Parathyroid adenoma (tissue), 2 donors: ENCODE data around the gene EFNA5.

Experiments used
- H2AFZ ChIP-seq: fragments of 300-600 bp; sonication (generic); one replicate; pipeline ENCODE4 v1.7.0; 2017; ENCODE audit warnings: antibody characterized with exemption, mild to moderate bottlenecking
- H3K27ac ChIP-seq: fragments of 300-600 bp; sonication (generic); one replicate; pipeline ENCODE4 v1.7.0; 2017
- H3K27me3 ChIP-seq: fragments of 300-600 bp; sonication (generic); one replicate; pipeline ENCODE4 v1.7.0; 2017; ENCODE audit warnings: low read length; ENCODE audit not compliant: control insufficient read depth, insufficient read depth
- H3K36me3 ChIP-seq: fragments of 300-600 bp; sonication (generic); one replicate; pipeline ENCODE4 v1.7.0; 2017; ENCODE audit warnings: low read length; ENCODE audit not compliant: control insufficient read depth, insufficient read depth
- H3K4me1 ChIP-seq: fragments of 300-600 bp; sonication (generic); one replicate; pipeline ENCODE4 v1.7.0; 2017; ENCODE audit warnings: control low read depth
- H3K4me2 ChIP-seq: fragments of 300-600 bp; sonication (generic); one replicate; pipeline ENCODE4 v1.7.0; 2017; ENCODE audit warnings: low read length
- H3K4me3 ChIP-seq: fragments of 300-600 bp; sonication (generic); one replicate; pipeline ENCODE4 v1.7.0; 2017; ENCODE audit warnings: low read depth, low read length
- H3K79me2 ChIP-seq: fragments of 300-600 bp; sonication (generic); one replicate; pipeline ENCODE4 v1.7.0; 2017; ENCODE audit warnings: control low read depth
- H3K9ac ChIP-seq: fragments of 300-600 bp; sonication (generic); one replicate; pipeline ENCODE4 v1.7.0; 2017; ENCODE audit warnings: mild to moderate bottlenecking
- H3K9me3 ChIP-seq: fragments of 300-600 bp; sonication (generic); one replicate; pipeline ENCODE4 v1.7.0; 2017; ENCODE audit warnings: low read length; ENCODE audit not compliant: control insufficient read depth
- TF ChIP-seq, protein P1 (sequence below): fragments of 300-600 bp; sonication (generic); IDR thresholded peaks from one replicate; pipeline ENCODE4 v1.7.0; 2017; ENCODE audit warnings: antibody characterized with exemption, mild to moderate bottlenecking
- donor health status: primary hyperparathyroidism.

The EFNA5 gene

GRCh38 chr5:107558823-107559375 lies 111.8 kb downstream of the EFNA5 start:
- Histone ChIP-seq H3K36me3 (no peaks in the 10 kb centered on the region), H2AFZ (no peak overlapping the region), H3K79me2 (no peaks in the 10 kb centered on the region), H3K9me3 (no peaks in the 10 kb centered on the region), H3K4me1 (no peaks in the 10 kb centered on the region), H3K9ac (no peak overlapping the region), H3K27me3 (no peaks in the 10 kb centered on the region), H3K4me2 (no peak overlapping the region), H3K27ac (no peak overlapping the region), H3K4me3 (no peak overlapping the region)
- TF ChIP-seq, protein P1, sequence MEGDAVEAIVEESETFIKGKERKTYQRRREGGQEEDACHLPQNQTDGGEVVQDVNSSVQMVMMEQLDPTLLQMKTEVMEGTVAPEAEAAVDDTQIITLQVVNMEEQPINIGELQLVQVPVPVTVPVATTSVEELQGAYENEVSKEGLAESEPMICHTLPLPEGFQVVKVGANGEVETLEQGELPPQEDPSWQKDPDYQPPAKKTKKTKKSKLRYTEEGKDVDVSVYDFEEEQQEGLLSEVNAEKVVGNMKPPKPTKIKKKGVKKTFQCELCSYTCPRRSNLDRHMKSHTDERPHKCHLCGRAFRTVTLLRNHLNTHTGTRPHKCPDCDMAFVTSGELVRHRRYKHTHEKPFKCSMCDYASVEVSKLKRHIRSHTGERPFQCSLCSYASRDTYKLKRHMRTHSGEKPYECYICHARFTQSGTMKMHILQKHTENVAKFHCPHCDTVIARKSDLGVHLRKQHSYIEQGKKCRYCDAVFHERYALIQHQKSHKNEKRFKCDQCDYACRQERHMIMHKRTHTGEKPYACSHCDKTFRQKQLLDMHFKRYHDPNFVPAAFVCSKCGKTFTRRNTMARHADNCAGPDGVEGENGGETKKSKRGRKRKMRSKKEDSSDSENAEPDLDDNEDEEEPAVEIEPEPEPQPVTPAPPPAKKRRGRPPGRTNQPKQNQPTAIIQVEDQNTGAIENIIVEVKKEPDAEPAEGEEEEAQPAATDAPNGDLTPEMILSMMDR = no peak

- Histone ChIP-seq H3K4me1 (no peaks in the 10 kb centered on the region), H3K27ac (no peak overlapping the region), H3K9ac (no peak overlapping the region), H3K9me3 (no peaks in the 10 kb centered on the region), H3K79me2 (no peaks in the 10 kb centered on the region), H2AFZ (no peak overlapping the region), H3K4me3 (no peak overlapping the region), H3K36me3 (no peaks in the 10 kb centered on the region), H3K4me2 (no peak overlapping the region), H3K27me3 (no peaks in the 10 kb centered on the region)
- TF ChIP-seq, protein P1 = no peak
Measured at GRCh38 chr5:107557051-107557658, 113.6 kb downstream of the EFNA5 start.

GRCh38 chr5:107556575-107556974 lies 114.2 kb downstream of the EFNA5 start:
- Histone ChIP-seq H3K9ac (no peak overlapping the region), H3K9me3 (no peaks in the 10 kb centered on the region)
- TF ChIP-seq, protein P1 = no peak

DNA sequence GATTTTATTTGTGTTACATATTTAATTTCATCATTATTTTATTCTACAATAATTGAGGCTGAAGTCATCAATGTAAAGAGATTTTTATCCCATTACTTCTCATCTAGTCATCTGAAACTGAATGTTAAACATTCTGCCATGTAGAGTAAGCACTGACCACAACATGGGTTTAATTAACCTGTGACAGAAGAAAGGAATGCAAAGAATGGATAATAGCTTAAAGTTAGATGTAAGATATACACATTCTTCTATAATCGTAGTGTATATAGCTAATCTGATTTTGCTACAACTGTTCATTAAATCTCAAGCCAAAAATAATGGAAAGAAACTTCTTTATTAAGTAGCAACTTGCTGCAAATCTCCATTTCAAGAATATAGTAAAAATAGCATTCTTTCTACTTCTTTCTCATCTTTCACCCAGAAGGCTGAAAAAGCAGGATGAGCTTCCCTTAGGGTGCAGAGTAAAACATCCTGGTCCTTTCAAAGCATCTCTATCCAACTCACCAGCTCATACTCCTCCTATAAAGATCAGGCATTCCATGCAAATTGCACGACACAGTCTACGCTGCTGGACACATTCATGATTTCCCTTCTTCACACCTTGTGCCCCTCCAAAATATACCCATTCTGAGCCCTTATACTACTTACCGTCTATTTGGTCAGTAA lies 115.2 kb downstream of the EFNA5 start:
- no peak overlapping the region for H3K27ac ChIP-seq
- no peaks in the 10 kb centered on the region for H3K4me1 ChIP-seq
- H3K9me3 ChIP-seq = no peaks in the 10 kb centered on the region
- no peak overlapping the region for H3K4me3 ChIP-seq
- no peaks in the 10 kb centered on the region for H3K36me3 ChIP-seq
- no peak overlapping the region for H3K4me2 ChIP-seq
- H3K79me2 ChIP-seq = no peaks in the 10 kb centered on the region
- TF ChIP-seq, protein P1 = no peak
- H2AFZ ChIP-seq = no peak overlapping the region
- no peaks in the 10 kb centered on the region for H3K27me3 ChIP-seq
- no peak overlapping the region for H3K9ac ChIP-seq

More at GRCh38 chr5:107556575-107556974, 114.2 kb downstream of the EFNA5 start:
- Histone ChIP-seq H3K36me3 (no peaks in the 10 kb centered on the region), H3K79me2 (no peaks in the 10 kb centered on the region), H2AFZ (no peak overlapping the region), H3K4me2 (no peak overlapping the region), H3K4me3 (no peak overlapping the region), H3K27ac (no peak overlapping the region), H3K4me1 (no peaks in the 10 kb centered on the region), H3K27me3 (no peaks in the 10 kb centered on the region)
